ENCODE measurements around the gene NID1. TPM values are rescaled to one million over a fixed set of nuclear protein-coding genes. Genes with fewer than 3 reads are reported as not detected.

The NID1 gene
- total and polyA plus RNA-seq, 7 donors, result 12.0 to 31.8 (median 22.2) TPM

DNA sequence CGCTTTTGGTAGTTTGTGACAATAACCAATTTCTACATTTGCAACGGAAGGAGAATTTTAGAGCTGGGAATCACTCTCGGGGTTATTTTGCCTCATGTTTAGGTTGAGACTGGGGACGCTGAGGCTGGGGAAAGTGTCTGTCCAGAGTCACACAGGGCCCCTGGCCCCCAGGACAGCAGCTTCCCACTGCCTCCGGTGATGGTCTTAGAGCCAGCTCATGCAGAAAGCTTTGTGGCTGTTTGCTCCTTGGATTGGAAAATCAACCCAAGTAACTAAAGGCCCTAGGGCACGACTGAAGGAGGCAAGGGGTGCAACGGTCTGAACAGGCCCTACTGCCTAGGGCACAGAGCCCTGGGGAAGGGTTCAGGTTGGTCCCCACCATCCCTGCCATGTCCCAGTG lies 72.0 kb downstream of the NID1 start:
- ATAC-seq (no peak), DNase-seq (no peak)
- Histone ChIP-seq H3K4me1 (no peaks in the 10 kb centered on the region), H3K27ac (no peak overlapping the region), H3K36me3 (ENCODE audit: insufficient read depth in 1 of 2, low read depth in 1 of 2) (peaks cover 0 to 23% of the 10 kb centered on the region in 2 donors), H3K4me3 (no peak overlapping the region), H3K9me3 (no peaks in the 10 kb centered on the region), H3K27me3 (ENCODE audit: insufficient read depth in 3 of 3, low read length in 2 of 3) (no peaks in the 10 kb centered on the region)
- 91 to 93% (median 92%) methylated on average over 7 of the region's 7 CpGs for WGBS, 3 donors
- TF ChIP-seq CTCF (IDR thresholded peaks at IDR 0.05), result no peak
- intact Hi-C loops (cut with DNase I), result no loop called here

DNA sequence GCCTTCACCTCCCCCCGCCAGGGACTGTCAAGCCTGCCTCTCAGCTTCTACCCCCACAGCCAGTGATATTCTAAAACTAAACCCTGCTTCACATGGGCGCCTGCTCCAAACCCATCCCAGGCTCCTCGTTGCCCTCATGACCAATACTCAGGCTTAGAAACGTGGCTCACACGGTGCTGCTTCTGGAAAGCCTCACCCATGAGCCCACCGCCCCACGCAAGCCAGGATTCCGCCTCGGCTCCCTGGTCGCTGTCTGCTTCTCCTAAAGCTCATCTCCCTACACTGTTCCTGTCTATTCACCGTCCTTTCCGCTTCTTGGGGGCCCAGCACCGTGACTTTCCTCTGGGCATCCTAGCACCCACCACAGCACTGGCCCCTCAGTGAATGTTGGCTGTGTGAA lies 72.5 kb downstream of the NID1 start:
- Histone ChIP-seq H3K27ac (no peak overlapping the region), H3K9me3 (no peaks in the 10 kb centered on the region), H3K36me3 (ENCODE audit: insufficient read depth in 1 of 2, low read depth in 1 of 2) (peaks cover 0 to 23% of the 10 kb centered on the region in 2 donors), H3K27me3 (ENCODE audit: insufficient read depth in 3 of 3, low read length in 2 of 3) (peaks cover 0 to 1% (median 0%) of the 10 kb centered on the region in 3 donors), H3K4me3 (no peak overlapping the region), H3K4me1 (no peaks in the 10 kb centered on the region)
- intact Hi-C loops (cut with DNase I), result no loop called here
- TF ChIP-seq CTCF (IDR thresholded peaks at IDR 0.05), result no peak
- ATAC-seq (no peak), DNase-seq (no peak)
- WGBS, 3 donors, result 89 to 96% (median 94%) methylated on average over 13 of the region's 13 CpGs

- 76 to 94% (median 86%) methylated on average over 3 of the region's 3 CpGs for WGBS, 3 donors
- TF ChIP-seq CTCF (IDR thresholded peaks at IDR 0.05), result no peak
- H3K27ac ChIP-seq, result no peak overlapping the region
- H3K27me3 ChIP-seq (ENCODE audit: insufficient read depth in 3 of 3, low read length in 2 of 3), result peaks cover 0 to 1% (median 0%) of the 10 kb centered on the region in 3 donors
- intact Hi-C loops (cut with DNase I), result no loop called here
- H3K9me3 ChIP-seq, result no peaks in the 10 kb centered on the region
- no peaks in the 10 kb centered on the region for H3K4me1 ChIP-seq
- ATAC-seq (peak in 2 of 4 donors; percentile 43 to 47), DNase-seq (no peak)
- H3K4me3 ChIP-seq, result no peak overlapping the region
- peaks cover under 1 to 23% of the 10 kb centered on the region in 2 donors for H3K36me3 ChIP-seq (ENCODE audit: insufficient read depth in 1 of 2, low read depth in 1 of 2)
These were observed 74.5 kb downstream of the NID1 start for GRCh38 chr1:235990330-235990795.

DNA sequence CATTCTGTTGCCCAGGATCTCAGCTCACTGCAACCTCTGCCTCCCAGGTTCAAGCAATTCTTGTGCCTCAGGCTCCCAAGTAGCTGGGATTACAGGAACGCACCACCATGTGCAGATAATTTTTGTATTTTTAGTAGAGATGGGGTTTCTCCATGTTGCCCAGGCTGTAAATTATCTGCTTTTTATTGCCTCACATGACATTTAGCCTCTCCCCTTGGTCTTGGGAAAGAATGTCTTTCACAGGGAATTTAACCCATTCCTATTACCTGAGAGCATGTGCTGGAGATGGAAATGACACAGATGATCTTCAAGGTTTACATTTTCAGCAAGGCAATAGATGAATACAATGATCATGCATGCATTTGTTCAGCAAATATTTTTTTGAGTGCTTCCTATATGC lies 75.8 kb downstream of the NID1 start:
- Histone ChIP-seq H3K9me3 (no peaks in the 10 kb centered on the region), H3K27me3 (ENCODE audit: insufficient read depth in 3 of 3, low read length in 2 of 3) (peaks cover 0 to 1% (median 0%) of the 10 kb centered on the region in 3 donors), H3K36me3 (ENCODE audit: insufficient read depth in 1 of 2, low read depth in 1 of 2) (peaks cover 2 to 18% of the 10 kb centered on the region in 2 donors), H3K4me3 (no peak overlapping the region), H3K4me1 (no peaks in the 10 kb centered on the region), H3K27ac (no peak overlapping the region)
- intact Hi-C loops (cut with DNase I), result no loop called here
- DNase-seq (no peak), ATAC-seq (no peak)
- 71 to 88% (median 88%) methylated on average over 1 of the region's 1 CpG for WGBS, 3 donors
- TF ChIP-seq CTCF (IDR thresholded peaks at IDR 0.05), result no peak

GRCh38 chr1:235986869-235987268 lies 78.0 kb downstream of the NID1 start:
- TF ChIP-seq CTCF (IDR thresholded peaks at IDR 0.05), result no peak
- WGBS, 3 donors, result 56 to 85% (median 78%) methylated on average over 3 of the region's 3 CpGs
- DNase-seq (no peak), ATAC-seq (no peak)
- Histone ChIP-seq H3K4me1 (no peaks in the 10 kb centered on the region), H3K27me3 (ENCODE audit: insufficient read depth in 3 of 3, low read length in 2 of 3) (peaks cover 0 to 1% (median 0%) of the 10 kb centered on the region in 3 donors), H3K27ac (no peak overlapping the region), H3K36me3 (ENCODE audit: insufficient read depth in 1 of 2, low read depth in 1 of 2) (peaks cover 2 to 12% of the 10 kb centered on the region in 2 donors), H3K4me3 (no peak overlapping the region), H3K9me3 (no peaks in the 10 kb centered on the region)
- intact Hi-C loops (cut with DNase I), result no loop called here

All from psoas muscle (tissue), 8 donors.